Kidney tubule cell (primary cell): ENCODE data around the gene OR9A2.

Experiments used
- DNase-seq: peaks from one replicate; pipeline ENCODE4 v3.0.0-alpha.2; 2018; ENCODE audit warnings: low spot score

The OR9A2 gene, protein sequence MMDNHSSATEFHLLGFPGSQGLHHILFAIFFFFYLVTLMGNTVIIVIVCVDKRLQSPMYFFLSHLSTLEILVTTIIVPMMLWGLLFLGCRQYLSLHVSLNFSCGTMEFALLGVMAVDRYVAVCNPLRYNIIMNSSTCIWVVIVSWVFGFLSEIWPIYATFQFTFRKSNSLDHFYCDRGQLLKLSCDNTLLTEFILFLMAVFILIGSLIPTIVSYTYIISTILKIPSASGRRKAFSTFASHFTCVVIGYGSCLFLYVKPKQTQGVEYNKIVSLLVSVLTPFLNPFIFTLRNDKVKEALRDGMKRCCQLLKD

GRCh38 chr7:143027032-143027431 lies at the start of gene OR9A2:
OR9A2 (minus strand) TSS chr7:143027132; CDS start chr7:143027132, 0 bp downstream.
- no peak for DNase-seq

DNA sequence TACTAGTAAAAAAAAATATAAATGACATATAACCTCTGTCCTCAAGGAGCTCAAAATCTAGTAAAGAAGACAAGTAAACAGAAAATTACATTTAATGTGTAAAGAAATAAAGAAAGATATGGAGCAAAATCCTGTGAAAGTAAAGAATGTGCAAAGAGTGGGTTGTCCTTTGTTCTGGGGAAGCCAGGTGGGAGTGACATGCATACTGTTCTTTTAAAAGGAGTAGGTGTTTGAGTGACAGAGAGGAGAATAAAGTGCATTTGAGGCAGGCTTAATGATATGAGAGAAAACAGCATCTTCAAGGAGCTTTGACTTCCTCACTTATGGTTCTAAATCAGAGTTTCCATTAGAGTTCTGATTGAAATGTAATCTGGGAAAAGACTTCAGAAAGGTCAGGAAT lies 47.2 kb upstream of the OR9A2 start:
- DNase-seq: no peak

DNA sequence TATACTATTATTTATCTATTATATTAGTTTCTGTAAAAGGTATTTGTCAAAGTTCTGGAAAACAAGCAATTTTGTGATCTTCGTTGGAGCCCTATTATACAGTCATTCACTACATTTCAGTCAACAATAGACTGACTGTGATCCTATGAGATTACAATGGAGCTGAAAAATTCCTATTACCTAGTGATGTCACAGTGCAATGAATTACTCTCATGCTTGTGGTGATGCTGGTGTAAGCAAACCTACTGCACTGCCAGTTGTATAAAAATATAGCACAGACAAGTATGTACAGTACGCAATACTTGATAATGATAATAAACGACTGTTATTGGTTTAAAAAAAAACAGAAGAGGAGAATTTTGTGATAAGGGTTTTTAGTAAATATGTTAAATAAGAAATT lies 46.6 kb upstream of the OR9A2 start:
- DNase-seq: no peak

DNA sequence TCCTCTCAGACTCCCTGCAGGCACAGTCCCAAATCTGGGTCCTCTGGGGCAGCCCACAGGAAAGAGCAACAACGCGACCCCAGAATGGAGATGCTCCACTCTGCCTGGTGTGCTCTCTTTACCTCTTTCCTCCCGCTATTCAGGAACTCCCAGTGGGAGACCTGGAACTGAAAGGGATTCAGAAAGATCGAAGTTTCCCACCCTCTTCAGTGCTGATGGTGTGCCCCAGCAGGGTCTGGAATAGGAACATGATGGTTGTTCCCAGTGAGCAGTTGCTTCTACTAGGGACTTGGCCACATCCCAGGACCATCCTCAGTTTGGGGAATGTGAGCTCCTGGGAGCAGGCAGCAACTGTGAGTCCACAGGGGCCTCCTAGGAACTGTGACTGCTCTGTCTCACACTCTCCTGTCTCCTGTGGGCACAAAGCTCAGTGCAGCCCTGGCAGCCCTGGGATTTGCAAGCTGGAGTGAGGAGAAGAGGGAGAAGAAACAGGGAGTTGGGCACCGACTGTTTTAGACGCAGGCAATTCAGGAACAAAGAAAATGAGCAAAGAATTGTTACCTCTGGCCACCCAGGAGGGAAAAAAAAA lies 43.1 kb upstream of the OR9A2 start:
- no peak for DNase-seq

DNA sequence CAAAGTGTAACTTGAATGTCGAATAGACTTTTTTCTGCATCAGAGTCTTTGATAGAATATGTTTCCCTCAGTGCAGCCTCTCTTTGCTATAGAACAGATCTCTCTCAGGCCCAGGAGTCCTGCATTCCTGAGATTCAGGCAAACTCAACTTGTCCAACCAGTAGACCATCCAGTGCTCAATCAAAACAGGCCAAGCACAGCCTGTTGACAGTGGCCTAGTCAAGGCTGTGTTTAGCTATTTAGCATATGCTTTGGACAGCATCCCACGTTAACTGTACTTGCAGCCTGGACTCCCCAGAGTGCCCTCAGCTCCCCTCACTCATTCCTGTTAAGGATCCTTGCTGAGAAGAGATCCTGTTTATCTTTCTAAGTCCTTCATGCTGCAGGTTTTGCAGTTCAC lies 41.5 kb upstream of the OR9A2 start:
- no peak for DNase-seq

DNA sequence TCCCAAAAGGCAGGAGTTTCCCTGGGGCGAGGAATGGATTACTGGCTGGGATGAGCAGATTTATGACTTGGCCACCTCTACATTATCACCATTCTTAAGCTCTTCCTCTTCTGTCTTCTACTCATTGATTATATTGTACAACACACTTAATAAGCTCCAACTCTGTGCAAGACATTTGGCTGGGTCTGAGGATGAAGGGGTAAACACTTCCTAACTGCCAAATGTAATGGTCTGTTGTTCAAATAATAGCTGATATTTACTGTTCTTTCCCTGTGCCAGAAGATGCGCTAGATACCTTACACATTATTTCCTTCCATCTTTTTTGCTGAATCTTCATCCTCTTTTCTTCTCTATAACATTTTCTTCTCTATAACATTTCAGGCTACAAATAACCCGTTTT lies 36.8 kb upstream of the OR9A2 start:
- DNase-seq: no peak

- DNase-seq: no peak
These were observed 28.8 kb upstream of the OR9A2 start for GRCh38 chr7:143055754-143056153.

DNA sequence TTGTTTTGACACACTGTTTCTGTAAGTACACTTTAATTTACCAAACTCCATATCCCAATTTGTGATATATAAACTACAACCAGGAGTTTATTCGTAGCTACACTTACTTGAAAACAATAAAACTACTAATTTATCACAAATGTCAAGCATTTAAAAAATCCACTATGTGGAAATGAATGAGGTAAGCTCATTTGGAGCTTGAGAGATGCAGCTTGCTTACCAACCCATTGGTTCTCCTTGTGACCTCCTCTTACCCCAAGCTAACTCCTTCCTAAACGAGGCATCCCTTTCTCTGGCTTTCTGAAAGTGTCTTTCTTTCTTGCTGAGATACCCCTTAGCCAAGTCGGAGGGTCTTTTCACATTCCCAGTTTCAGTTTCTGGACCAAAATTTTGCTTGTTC lies 27.7 kb upstream of the OR9A2 start:
- DNase-seq: no peak

DNA sequence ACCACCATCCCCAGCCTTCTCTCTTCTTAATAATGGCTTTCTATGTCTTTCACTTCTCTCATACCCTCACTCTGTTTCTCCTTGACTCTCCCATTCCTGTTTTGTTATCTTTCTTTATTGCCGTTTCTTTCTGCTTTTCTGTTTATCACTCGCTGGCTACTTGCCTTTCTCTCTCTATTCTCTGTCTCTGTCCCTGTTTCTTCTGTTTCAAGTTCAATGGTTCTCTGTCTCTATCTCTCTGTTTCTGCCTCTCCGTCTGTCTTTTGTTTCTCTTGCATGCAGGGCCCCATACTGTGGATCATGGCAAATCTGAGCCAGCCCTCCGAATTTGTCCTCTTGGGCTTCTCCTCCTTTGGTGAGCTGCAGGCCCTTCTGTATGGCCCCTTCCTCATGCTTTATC lies 25.1 kb upstream of the OR9A2 start, which contains the start of gene OR6V1:
Gene OR6V1, plus strand, starts transcription at position 301 of the 400 bp plus-strand sequence. Its CDS starts 0 bp downstream, at position 301.
- DNase-seq: no peak

DNA sequence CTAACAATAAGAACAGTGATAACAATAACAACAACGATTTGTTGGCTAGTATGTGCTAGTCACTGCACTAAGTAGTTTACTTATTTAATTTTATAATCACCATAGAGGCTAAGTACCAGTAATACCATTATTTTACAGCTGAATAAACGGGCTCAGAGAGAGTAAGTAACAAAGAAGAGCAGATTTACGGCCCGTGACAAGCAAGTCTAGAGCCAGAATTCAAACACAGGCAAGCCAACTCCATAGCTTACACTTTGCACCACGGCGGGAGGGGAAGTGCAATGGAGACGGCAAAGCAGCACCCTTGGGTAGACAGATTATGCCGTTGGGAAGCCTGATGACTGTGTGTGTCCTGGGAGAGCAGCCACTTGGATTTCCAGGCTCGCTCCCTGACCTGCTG lies 24.0 kb upstream of the OR9A2 start:
- no peak for DNase-seq

GRCh38 chr7:143049362-143049761 lies 22.4 kb upstream of the OR9A2 start:
- no peak for DNase-seq

- no peak for DNase-seq
These were observed 21.9 kb upstream of the OR9A2 start for GRCh38 chr7:143048827-143049226.

DNA sequence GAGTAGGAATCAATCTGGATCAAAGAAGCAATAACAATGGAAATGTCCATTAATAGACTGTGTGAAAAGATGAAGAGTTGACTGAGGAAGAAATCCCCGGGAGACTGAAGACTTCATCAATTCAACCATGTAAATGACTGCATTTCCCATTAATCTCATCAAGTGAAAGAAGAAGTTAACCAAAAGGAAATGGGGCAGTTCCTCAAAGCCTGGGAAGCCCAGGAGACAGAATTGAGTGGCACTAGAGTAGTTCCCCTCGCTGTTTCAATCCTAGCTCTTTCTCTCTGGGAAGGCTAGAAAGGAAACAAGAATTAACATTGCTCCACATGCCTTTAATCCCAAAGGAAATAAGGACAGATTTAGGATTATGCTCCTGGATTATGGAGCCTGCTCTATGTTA lies 20.4 kb upstream of the OR9A2 start:
- DNase-seq: no peak

GRCh38 chr7:143046426-143046851 lies 19.5 kb upstream of the OR9A2 start:
- no peak for DNase-seq

GRCh38 chr7:143043391-143043790 lies 16.5 kb upstream of the OR9A2 start:
- DNase-seq: no peak

DNA sequence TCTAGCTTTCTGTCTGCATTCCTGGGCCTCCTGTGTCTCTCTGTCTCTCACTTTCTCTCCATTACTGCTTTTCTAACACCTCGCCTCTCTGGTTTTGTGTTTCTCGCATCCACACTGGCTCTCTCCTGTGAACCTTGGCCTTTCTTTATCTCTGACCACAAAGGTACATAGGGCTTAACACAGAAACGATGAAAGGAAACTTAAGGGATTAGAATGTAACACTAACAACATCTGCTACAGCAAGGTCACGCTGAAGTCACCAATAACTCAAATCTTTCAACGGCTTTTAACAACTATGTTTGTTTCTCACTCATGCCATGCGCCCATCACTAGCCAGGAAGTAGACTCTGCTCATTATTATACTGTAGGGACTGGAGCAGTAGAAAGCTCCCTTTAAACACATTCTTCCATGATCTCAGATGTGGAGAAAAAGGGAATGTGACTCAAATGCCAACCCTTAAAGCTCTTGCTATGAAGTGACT lies 15.9 kb upstream of the OR9A2 start:
- DNase-seq: no peak

- DNase-seq: no peak
These were observed 15.3 kb upstream of the OR9A2 start for GRCh38 chr7:143042159-143042789.

- DNase-seq: no peak
These were observed 14.4 kb upstream of the OR9A2 start for GRCh38 chr7:143041346-143041745.

DNA sequence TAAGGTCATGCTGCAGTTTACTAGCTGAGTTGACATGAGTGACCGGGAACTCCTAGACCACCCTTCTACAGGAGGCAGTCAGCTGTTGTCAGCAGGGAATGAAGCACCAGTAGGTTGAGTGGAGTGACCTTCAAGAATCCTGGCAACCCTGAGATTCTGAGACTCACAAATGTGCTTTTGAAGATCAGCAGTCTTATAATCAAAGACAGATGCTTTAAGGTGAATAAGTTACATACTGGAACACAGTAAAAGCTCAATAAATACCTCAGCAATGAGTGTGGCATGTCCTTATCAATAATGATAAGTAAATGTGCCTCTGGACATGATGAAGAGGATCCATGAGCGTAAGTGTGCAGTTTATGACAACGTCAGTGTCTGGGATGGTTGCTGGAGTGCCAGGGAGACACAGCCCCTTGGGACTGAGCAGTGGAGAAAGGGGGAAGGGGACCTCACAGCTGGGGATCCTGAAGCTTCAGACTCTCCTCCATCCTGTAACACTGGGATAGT lies 13.3 kb upstream of the OR9A2 start:
- DNase-seq: no peak

- no peak for DNase-seq
These were observed 11.7 kb upstream of the OR9A2 start for GRCh38 chr7:143038635-143039034.

DNA sequence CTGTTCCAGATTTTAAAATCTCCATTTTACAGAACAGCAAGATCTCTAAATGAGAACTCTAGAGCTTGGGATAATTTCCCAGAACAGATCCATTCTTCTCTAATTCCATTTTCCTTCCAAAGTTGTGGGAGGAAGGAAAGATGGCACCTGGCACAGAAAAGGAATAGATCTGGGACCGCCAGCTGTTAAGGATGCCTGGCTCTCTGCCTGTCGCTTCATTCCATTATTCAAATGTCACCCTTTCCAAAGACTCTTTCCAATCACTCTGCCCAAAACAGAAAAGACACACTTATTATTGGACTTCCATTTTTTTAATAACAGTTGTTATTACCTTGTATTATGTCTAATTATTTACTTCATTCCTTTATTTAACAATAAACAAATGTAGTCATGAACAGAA lies 751 bp upstream of the OR9A2 start:
- DNase-seq: no peak

GRCh38 chr7:143025371-143025770 lies 1.6 kb downstream of the OR9A2 start:
- no peak for DNase-seq

DNA sequence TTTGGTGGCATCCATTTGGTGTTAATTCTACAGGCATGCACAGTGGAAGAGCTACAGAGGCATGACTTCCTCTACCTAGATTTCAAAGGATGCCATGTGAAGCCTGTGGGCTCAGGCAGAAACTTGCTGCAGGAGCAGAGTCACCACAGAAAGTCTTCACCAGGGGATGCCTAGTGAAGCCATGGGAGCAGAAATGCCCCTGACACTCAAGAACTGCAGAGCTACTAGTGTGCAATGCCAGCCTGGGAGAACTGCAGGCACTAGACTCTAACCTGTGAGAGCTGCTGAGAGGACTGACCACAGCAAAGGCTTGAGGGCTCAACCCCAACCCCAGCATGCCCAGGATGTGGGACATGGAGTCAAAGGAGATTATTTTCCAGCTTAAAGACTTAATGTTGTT lies 3.9 kb downstream of the OR9A2 start:
- DNase-seq: no peak
